Small intestine (tissue), 7 donors: Measurements from ENCODE around the gene USP36. TPM values are rescaled to one million over a fixed set of nuclear protein-coding genes. Genes with fewer than 3 reads are reported as not detected.

ENCODE experiments used
- DNase-seq, 2 donors: peaks; one replicate each; pipeline versions ENCODE4 v3.0.0 to v3.0.0-alpha.2; 2013
- FAIRE-seq: peaks from 2 replicates; lab custom pipeline; 2012; peaks lifted over from hg19 to GRCh38; lab: Jason Lieb, UNC
- H3K27ac ChIP-seq, 3 donors: one replicate each; pipeline ENCODE4 v1.5.1; 2013; ENCODE audit warnings: low read length in 2 of 3, mild to moderate bottlenecking in 2 of 3, control low read depth in 1 of 3, inconsistent platforms in 1 of 3, low read depth in 1 of 3, moderate library complexity in 1 of 3
- H3K27me3 ChIP-seq, 3 donors: one replicate each; pipeline ENCODE4 v1.6.1; 2013; ENCODE audit warnings: low read length in 3 of 3, inconsistent platforms in 1 of 3; ENCODE audit not compliant: control insufficient read depth in 3 of 3, insufficient read depth in 3 of 3
- H3K36me3 ChIP-seq, 3 donors: one replicate each; pipeline ENCODE4 v1.6.1; 2013; ENCODE audit warnings: low read length in 3 of 3, inconsistent platforms in 1 of 3, low read depth in 1 of 3, mild to moderate bottlenecking in 1 of 3, moderate library complexity in 1 of 3; ENCODE audit not compliant: control insufficient read depth in 3 of 3, insufficient read depth in 2 of 3
- H3K4me1 ChIP-seq, 3 donors: one replicate each; pipeline ENCODE4 v1.6.1; 2013; ENCODE audit warnings: low read length in 2 of 3, inconsistent platforms in 1 of 3, low read depth in 1 of 3, mild to moderate bottlenecking in 1 of 3, moderate library complexity in 1 of 3; ENCODE audit not compliant: control insufficient read depth in 3 of 3, insufficient read depth in 2 of 3
- H3K4me3 ChIP-seq, 3 donors: one replicate each; pipeline ENCODE4 v1.5.1; 2013; ENCODE audit warnings: low read length in 3 of 3, control low read depth in 1 of 3, inconsistent platforms in 1 of 3, low read depth in 1 of 3, mild to moderate bottlenecking in 1 of 3, moderate library complexity in 1 of 3
- H3K9me3 ChIP-seq, 2 donors: one replicate each; pipeline ENCODE4 v1.6.1; 2013; ENCODE audit warnings: low read depth in 1 of 2, low read length in 1 of 2; ENCODE audit not compliant: control insufficient read depth in 2 of 2, insufficient read depth in 1 of 2
- WGBS, 3 donors: extraction: QIAGEN DNeasy Blood & Tissue Kit; methylation state at CpG; one replicate each; pipeline ENCODE4 v1.1.7; 2013; 5-methylcytosine and 5-hydroxymethylcytosine counted together
- polyA plus RNA-seq, 4 donors: library from polyadenylated mRNA; stranded (reverse) in 3 of 4; unstranded in 1 of 4; fragments of 200-250 nt in 3 of 4; fragments of 120-200 nt in 1 of 4; gene quantifications; one replicate each; pipeline versions ENCODE4 v1.2.1 to v1.2.3, GENCODE V29; 2013
- donor health status: healthy with polysubstance abuse.
- donor health status: control.
- donor health status: control.
- donor health status: Bipolar disorder and iron deficiency.
- donor health status: healthy.

The USP36 gene
- polyA plus RNA-seq, 4 donors, result 8.1 to 47.0 (median 19.1) TPM

DNA sequence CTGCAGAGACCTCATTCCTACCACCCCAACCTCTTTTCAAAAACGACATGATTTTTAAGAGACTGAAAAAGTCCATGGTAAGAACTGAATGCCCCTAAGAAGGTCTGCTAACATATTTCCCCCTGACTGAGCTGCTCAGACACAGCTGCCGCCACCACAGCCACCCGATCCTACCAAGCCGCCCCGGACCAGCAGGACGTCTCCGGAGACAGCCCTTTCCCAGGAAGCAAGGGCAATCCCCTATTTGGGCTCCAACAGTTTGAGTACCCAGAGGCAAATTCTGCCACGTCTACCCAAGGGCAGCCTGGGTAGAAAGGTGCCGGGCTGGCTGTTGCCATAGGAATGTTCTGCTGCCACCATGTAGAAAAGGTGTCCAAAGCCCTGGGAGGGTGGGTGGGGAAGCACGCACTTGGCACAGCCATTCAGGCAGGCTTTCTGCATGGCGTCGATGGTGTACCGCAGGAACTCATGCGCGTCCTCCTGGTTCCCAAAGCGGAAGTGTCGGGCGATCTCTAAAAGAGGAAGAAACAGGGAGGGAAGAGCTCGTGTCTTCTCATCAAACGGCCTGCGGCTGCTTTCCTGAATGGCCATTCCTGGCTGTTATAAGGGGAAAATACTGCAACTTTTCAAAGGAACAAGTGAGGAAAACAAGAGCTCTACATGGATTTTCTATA is 13.6 kb downstream of the USP36 start:
- H3K27ac ChIP-seq, result no peak overlapping the region
- H3K27me3 ChIP-seq, result no peaks in the 10 kb centered on the region
- H3K4me3 ChIP-seq, result no peak overlapping the region
- no peaks in the 10 kb centered on the region for H3K4me1 ChIP-seq
- 91 to 93% (median 91%) methylated on average over 21 of the region's 21 CpGs for WGBS, 3 donors
- H3K9me3 ChIP-seq, result no peaks in the 10 kb centered on the region
- H3K36me3 ChIP-seq, result peaks cover 23 to 76% (median 38%) of the 10 kb centered on the region in 3 donors
- FAIRE-seq, result no peak
- DNase-seq, result no peak

DNA sequence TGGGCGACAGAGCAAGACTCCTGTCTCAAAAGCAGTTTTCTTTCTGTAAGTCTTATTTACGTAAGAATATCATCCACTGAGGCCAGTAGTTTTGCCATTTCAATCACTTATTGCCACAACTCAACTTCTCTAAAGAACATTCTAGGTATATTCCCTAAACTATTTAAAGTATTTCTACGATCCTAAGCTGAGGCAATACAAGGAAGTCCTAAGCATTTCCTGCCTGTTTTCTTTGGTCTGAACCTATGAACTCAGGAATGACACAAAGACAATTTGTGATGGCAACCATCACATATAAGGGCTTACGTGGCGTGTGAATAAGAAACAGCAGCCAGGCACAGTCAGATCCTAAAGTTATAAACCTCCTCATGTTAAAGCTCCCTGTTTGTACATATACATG is 14.2 kb downstream of the USP36 start:
- Histone ChIP-seq H3K9me3 (no peaks in the 10 kb centered on the region), H3K36me3 (peaks cover 23 to 77% (median 37%) of the 10 kb centered on the region in 3 donors), H3K4me3 (no peak overlapping the region), H3K27ac (no peak overlapping the region), H3K4me1 (no peaks in the 10 kb centered on the region), H3K27me3 (no peaks in the 10 kb centered on the region)
- FAIRE-seq, result no peak
- WGBS, 3 donors, result 88 to 96% (median 90%) methylated on average over 5 of the region's 5 CpGs
- DNase-seq, result no peak

DNA sequence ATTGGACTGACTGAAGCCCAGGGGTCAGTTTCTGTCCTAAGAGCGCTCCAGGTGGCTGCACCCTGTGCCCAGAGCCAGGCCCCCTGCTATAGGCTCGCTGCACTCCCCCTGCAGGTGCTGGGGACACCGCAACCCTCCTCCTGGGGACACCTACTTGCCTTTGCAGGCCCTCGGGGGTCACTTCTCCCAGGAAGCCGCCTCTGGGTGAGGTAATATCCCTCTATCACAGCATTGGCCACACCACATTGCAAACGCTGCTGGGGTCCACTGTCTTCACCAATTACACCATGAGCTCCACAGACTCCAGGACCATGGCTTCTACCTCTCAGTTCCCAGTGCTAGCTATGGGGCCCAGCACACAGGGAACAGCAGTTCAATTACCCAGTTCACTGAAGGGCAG is 14.9 kb downstream of the USP36 start:
- H3K27me3 ChIP-seq, result no peaks in the 10 kb centered on the region
- H3K27ac ChIP-seq, result no peak overlapping the region
- H3K9me3 ChIP-seq, result no peaks in the 10 kb centered on the region
- H3K4me1 ChIP-seq, result no peaks in the 10 kb centered on the region
- FAIRE-seq (no peak), DNase-seq (no peak)
- 92 to 96% (median 95%) methylated on average over 6 of the region's 6 CpGs for WGBS, 3 donors
- H3K4me3 ChIP-seq, result no peak overlapping the region
- peaks cover 25 to 79% (median 37%) of the 10 kb centered on the region in 3 donors for H3K36me3 ChIP-seq

DNA sequence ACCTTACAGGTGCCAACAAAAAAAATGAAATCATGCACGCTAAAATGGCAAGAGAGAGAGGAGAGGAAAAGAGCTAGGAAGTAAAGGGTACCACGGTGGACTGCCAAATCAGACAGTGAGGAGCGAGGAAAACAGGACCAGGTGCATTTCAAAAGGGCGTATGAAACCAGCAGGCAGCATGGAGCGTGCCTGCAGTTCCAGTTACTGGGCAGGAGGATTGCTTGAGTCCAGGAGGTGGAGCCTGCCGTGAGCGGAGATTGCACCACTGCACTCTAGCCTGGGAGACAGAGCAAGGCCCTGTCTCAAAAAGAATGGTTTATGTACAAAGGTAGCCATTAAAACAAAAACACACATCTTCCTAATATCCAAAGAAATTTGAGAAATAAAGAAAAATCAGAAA is 16.4 kb downstream of the USP36 start:
- Histone ChIP-seq H3K9me3 (no peaks in the 10 kb centered on the region), H3K4me1 (no peaks in the 10 kb centered on the region), H3K27me3 (no peaks in the 10 kb centered on the region), H3K4me3 (no peak overlapping the region), H3K36me3 (peaks cover 26 to 88% (median 32%) of the 10 kb centered on the region in 3 donors), H3K27ac (no peak overlapping the region)
- no peak for DNase-seq
- WGBS, 3 donors, result 89 to 92% (median 90%) methylated on average over 7 of the region's 7 CpGs
- FAIRE-seq, result no peak

DNA sequence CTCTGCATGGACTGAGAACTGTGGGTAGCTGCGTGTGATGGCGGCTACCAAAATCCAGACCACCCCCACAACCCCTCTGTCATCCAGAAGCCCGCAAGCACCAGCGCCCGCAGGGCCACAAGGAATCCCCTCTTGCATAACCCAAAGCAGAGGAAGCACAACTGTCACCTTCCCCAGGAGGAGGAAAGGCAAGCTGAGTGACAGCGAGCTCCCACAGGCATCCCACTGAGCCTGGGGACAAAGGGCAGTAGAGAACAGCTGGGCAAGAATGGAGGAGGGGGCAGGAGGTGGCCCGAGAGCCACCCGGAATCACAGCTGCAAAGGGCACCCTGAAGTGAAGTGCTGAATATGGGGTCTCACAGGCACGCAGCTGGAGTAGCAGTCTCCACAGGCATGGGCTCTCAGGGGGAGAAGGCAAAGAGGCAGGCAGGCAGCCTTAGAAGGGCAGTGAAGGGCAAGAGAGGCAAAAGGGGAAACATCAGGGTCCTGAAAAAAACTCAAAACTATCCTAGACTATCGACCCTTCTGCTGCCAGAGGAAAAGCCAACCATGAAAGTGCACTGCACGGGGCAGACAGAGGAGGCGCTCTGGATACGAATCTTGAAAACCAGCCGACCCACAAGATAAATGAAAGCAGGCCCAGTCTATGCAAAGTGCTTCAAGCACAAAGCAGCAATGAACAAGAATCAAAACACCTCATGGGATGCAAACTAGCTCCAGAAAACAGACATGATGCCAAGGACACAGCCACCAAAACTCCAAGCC is 17.1 kb downstream of the USP36 start:
- FAIRE-seq (no peak), DNase-seq (no peak)
- Histone ChIP-seq H3K4me3 (no peak overlapping the region), H3K9me3 (no peaks in the 10 kb centered on the region), H3K27ac (no peak overlapping the region), H3K36me3 (peaks cover 29 to 88% (median 36%) of the 10 kb centered on the region in 3 donors), H3K27me3 (no peaks in the 10 kb centered on the region), H3K4me1 (no peaks in the 10 kb centered on the region)
- 82 to 92% (median 87%) methylated on average over 14 of the region's 14 CpGs for WGBS, 3 donors

DNA sequence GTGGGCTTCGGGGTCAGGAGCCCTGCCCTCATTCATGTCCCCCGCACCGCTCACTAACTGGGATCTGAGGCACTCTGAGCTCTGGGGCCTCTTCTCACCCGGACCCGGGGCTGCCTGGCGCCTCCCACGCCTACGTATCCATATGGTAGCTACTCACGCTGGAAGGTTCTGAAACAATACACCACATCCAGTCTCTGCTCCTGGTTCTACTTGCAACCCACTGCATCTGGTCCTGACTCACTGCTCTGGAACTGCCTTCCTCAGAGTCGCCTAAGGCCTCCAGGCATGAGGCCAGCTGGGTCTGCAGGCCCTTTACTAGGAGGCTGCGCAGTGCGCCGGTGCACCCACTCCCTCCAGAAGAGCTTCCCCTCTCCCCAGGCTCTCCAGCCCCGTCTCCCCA is 18.1 kb downstream of the USP36 start:
- no peak for FAIRE-seq
- WGBS, 3 donors, result 95 to 98% (median 97%) methylated on average over 14 of the region's 14 CpGs

DNA sequence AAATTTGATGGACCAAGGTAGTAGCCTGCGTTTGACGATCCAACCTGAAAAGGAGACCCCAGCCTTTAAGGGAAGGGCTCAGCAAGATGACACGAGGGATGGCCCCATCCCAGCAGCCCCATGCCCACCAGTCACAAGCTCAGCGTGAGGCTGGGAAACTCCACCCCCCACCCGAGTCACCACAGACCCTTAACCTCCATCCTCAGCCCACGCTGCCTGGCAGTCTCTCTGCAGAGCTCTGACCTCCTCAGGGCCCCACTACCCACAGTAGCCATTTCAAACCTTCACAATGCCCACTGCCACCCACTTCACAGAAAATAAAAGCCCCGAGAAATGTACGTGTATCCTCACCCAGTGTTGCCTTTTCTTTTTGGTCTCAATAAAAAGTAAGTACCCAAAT is 18.7 kb downstream of the USP36 start:
- no peak for FAIRE-seq
- H3K4me1 ChIP-seq, result no peaks in the 10 kb centered on the region
- no peaks in the 10 kb centered on the region for H3K9me3 ChIP-seq
- DNase-seq, result no peak
- 91 to 96% (median 94%) methylated on average over 8 of the region's 8 CpGs for WGBS, 3 donors
- peaks cover 22 to 89% (median 35%) of the 10 kb centered on the region in 3 donors for H3K36me3 ChIP-seq
- H3K4me3 ChIP-seq, result no peak overlapping the region
- no peak overlapping the region for H3K27ac ChIP-seq
- H3K27me3 ChIP-seq, result no peaks in the 10 kb centered on the region

More for the DNA sequence above, 18.1 kb downstream of the USP36 start:
- no peaks in the 10 kb centered on the region for H3K4me1 ChIP-seq
- H3K27me3 ChIP-seq, result no peaks in the 10 kb centered on the region
- H3K36me3 ChIP-seq, result peaks cover 26 to 89% (median 40%) of the 10 kb centered on the region in 3 donors
- no peaks in the 10 kb centered on the region for H3K9me3 ChIP-seq
- H3K4me3 ChIP-seq, result no peak overlapping the region
- H3K27ac ChIP-seq, result no peak overlapping the region
- no peak for DNase-seq

DNA sequence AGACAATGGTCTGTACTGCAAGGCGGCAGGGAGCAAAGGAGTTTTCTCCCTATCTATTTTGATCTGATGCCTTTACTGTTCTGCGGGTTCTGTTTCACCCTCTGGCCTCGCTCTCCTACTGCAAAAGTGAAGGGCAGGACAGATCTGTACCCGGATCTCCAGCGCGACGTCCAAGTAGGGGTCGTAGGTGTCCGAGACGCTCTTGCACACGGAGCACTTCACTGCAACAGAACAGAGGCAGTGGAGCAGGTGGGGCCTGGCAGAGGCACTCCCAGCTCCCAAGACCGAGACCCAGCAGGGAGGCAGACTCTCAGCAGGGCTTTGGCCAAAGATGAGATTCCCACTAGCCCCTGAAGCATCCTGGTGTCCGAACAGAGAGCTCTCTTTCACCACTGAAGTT is 19.8 kb downstream of the USP36 start:
- Histone ChIP-seq H3K4me1 (no peaks in the 10 kb centered on the region), H3K27ac (no peak overlapping the region), H3K27me3 (no peaks in the 10 kb centered on the region), H3K9me3 (no peaks in the 10 kb centered on the region), H3K36me3 (peaks cover 20 to 90% (median 31%) of the 10 kb centered on the region in 3 donors), H3K4me3 (no peak overlapping the region)
- 91 to 97% (median 93%) methylated on average over 13 of the region's 13 CpGs for WGBS, 3 donors
- DNase-seq, result no peak
- no peak for FAIRE-seq
